ENCODE results near the gene GRIA1.

GRIA1 gene

GRCh38 chr5:153618307-153618706 is 127.8 kb downstream of the GRIA1 start:
- DNase-seq = no peak

GRCh38 chr5:153618867-153619266 is 128.4 kb downstream of the GRIA1 start:
- DNase-seq = no peak

- DNase-seq = no peak
These were observed 129.3 kb downstream of the GRIA1 start for GRCh38 chr5:153619771-153620170.

- no peak for DNase-seq
These were observed 132.7 kb downstream of the GRIA1 start for GRCh38 chr5:153623124-153623523.

GRCh38 chr5:153623751-153624450 is 133.4 kb downstream of the GRIA1 start:
- DNase-seq = no peak

- no peak for DNase-seq
These were observed 133.9 kb downstream of the GRIA1 start for GRCh38 chr5:153624451-153624765.

GRCh38 chr5:153625826-153626354 is 135.4 kb downstream of the GRIA1 start:
- DNase-seq = no peak

GRCh38 chr5:153626836-153627235 is 136.4 kb downstream of the GRIA1 start:
- no peak for DNase-seq

- DNase-seq = no peak
These were observed 138.8 kb downstream of the GRIA1 start for GRCh38 chr5:153629027-153629895.

GRCh38 chr5:153630546-153630945 is 140.1 kb downstream of the GRIA1 start:
- no peak for DNase-seq

GRCh38 chr5:153632748-153633290 is 142.3 kb downstream of the GRIA1 start:
- DNase-seq = no peak

- no peak for DNase-seq
These were observed 146.4 kb downstream of the GRIA1 start for GRCh38 chr5:153636670-153637451.

- DNase-seq = no peak
These were observed 149.8 kb downstream of the GRIA1 start for GRCh38 chr5:153640293-153640692.

- DNase-seq = no peak
These were observed 150.8 kb downstream of the GRIA1 start for GRCh38 chr5:153641183-153641688.

GRCh38 chr5:153654504-153655200 is 164.2 kb downstream of the GRIA1 start:
- no peak for DNase-seq

GRCh38 chr5:153655201-153655510 is 164.7 kb downstream of the GRIA1 start:
- no peak for DNase-seq

GRCh38 chr5:153658149-153658548 is 167.7 kb downstream of the GRIA1 start:
- no peak for DNase-seq

- no peak for DNase-seq
These were observed 168.1 kb downstream of the GRIA1 start for GRCh38 chr5:153658606-153659005.

- DNase-seq = no peak
These were observed 168.7 kb downstream of the GRIA1 start for GRCh38 chr5:153659039-153659736.

GRCh38 chr5:153660919-153661318 is 170.4 kb downstream of the GRIA1 start:
- no peak for DNase-seq

- no peak for DNase-seq
These were observed 171.4 kb downstream of the GRIA1 start for GRCh38 chr5:153661897-153662296.

GRCh38 chr5:153670101-153670500 is 179.6 kb downstream of the GRIA1 start:
- DNase-seq = no peak

Data from activated CD4-positive, CD25-positive, alpha-beta regulatory T cell (primary cell).